Measurements from ENCODE around the gene DENND1A.
"Not testable (repeated sequence)": the region's sequence is repeated elsewhere in the genome, so short reads cannot be mapped to it uniquely, and the experiment has no call there.

The DENND1A gene

GRCh38 chr9:123428450-123428849 is 501.5 kb downstream of the DENND1A start:
- not testable (repeated sequence) for DNase-seq (ENCODE audit: low spot score)

- no peak for DNase-seq (ENCODE audit: low spot score)
Observed at GRCh38 chr9:123426406-123426805, 503.5 kb downstream of the DENND1A start.

GRCh38 chr9:123425836-123426365 is 504.0 kb downstream of the DENND1A start:
- no peak for DNase-seq (ENCODE audit: low spot score)

- DNase-seq (ENCODE audit: low spot score): no peak
Observed at GRCh38 chr9:123425261-123425821, 504.6 kb downstream of the DENND1A start.

- no peak for DNase-seq (ENCODE audit: low spot score)
Observed at GRCh38 chr9:123424552-123425225, 505.2 kb downstream of the DENND1A start.

- DNase-seq (ENCODE audit: low spot score): no peak
Observed at GRCh38 chr9:123424131-123424530, 505.8 kb downstream of the DENND1A start.

GRCh38 chr9:123423311-123423640 is 506.6 kb downstream of the DENND1A start:
- DNase-seq (ENCODE audit: low spot score): no peak

GRCh38 chr9:123422635-123423310 is 507.2 kb downstream of the DENND1A start:
- no peak for DNase-seq (ENCODE audit: low spot score)

- DNase-seq (ENCODE audit: low spot score): no peak
Observed at GRCh38 chr9:123421801-123422455, 508.0 kb downstream of the DENND1A start.

- no peak for DNase-seq (ENCODE audit: low spot score)
Observed at GRCh38 chr9:123421186-123421585, 508.7 kb downstream of the DENND1A start.

GRCh38 chr9:123420592-123421111 is 509.3 kb downstream of the DENND1A start:
- no peak for DNase-seq (ENCODE audit: low spot score)

GRCh38 chr9:123419721-123420591 is 510.0 kb downstream of the DENND1A start:
- no peak for DNase-seq (ENCODE audit: low spot score)

GRCh38 chr9:123419091-123419490 is 510.8 kb downstream of the DENND1A start:
- DNase-seq (ENCODE audit: low spot score): no peak

GRCh38 chr9:123418506-123418905 is 511.4 kb downstream of the DENND1A start:
- no peak for DNase-seq (ENCODE audit: low spot score)

GRCh38 chr9:123418052-123418430 is 511.9 kb downstream of the DENND1A start:
- DNase-seq (ENCODE audit: low spot score): no peak

- no peak for DNase-seq (ENCODE audit: low spot score)
Observed at GRCh38 chr9:123417289-123418051, 512.5 kb downstream of the DENND1A start.

GRCh38 chr9:123416176-123416575 is 513.8 kb downstream of the DENND1A start:
- no peak for DNase-seq (ENCODE audit: low spot score)

- no peak for DNase-seq (ENCODE audit: low spot score)
Observed at GRCh38 chr9:123414936-123415930, 514.7 kb downstream of the DENND1A start.

- DNase-seq (ENCODE audit: low spot score): no peak
Observed at GRCh38 chr9:123414204-123414603, 515.7 kb downstream of the DENND1A start.

Measured in AG08396 (cell line).